ENCODE results near the gene TSSK6.

DNA sequence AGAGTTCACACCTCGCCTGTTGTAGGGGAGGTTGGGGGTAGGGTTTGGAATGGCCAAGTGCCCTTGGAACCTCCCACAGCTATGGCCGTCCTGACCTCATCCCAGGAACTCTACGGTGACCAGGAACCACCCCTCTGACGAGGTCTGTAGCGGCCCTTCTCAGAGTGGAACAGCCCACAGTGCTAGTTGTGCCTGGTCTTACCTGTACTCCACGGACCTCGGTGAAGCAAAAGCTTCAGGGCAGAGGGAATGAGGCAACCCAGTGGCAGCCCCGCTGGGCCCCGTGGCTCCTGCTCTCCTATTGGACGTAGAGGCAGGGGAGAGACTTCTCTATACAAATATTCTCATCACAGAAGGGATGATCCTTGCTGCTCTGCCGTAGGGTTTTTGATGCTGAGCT, 7.1 kb downstream of the TSSK6 start:
- TF ChIP-seq CTCF (IDR thresholded peaks at IDR 0.05) (no peak), POLR2AphosphoS5 (IDR thresholded peaks at IDR 0.05) (no peak), POLR2A (IDR thresholded peaks at IDR 0.05) (no peak)

Data from gastroesophageal sphincter (tissue), 3 donors.